Germinal center (tissue), 1 donor: Measurements from ENCODE around the gene CCDC170.

Experiments
- DNase-seq: peaks from one replicate; pipeline ENCODE4 v3.0.0; 2012; ENCODE audit warnings: mixed read lengths, low spot score

CCDC170 gene

GRCh38 chr6:151617539-151617938 is 123.7 kb downstream of the CCDC170 start:
- DNase-seq, result no peak

- DNase-seq, result no peak
These were observed 124.9 kb downstream of the CCDC170 start for GRCh38 chr6:151618717-151619116.

- no peak for DNase-seq
These were observed 126.4 kb downstream of the CCDC170 start for GRCh38 chr6:151620179-151620578.

GRCh38 chr6:151624071-151624470 is 130.3 kb downstream of the CCDC170 start:
- no peak for DNase-seq

GRCh38 chr6:151624481-151624880 is 130.7 kb downstream of the CCDC170 start:
- no peak for DNase-seq

GRCh38 chr6:151624900-151625536 is 131.2 kb downstream of the CCDC170 start:
- DNase-seq, result no peak

GRCh38 chr6:151627689-151628444 is 134.1 kb downstream of the CCDC170 start:
- DNase-seq, result no peak

GRCh38 chr6:151629791-151630190 is 136.0 kb downstream of the CCDC170 start:
- no peak for DNase-seq

GRCh38 chr6:151630387-151630786 is 136.6 kb downstream of the CCDC170 start:
- no peak for DNase-seq

- DNase-seq, result no peak
These were observed 137.3 kb downstream of the CCDC170 start for GRCh38 chr6:151630991-151631655.

- DNase-seq, result no peak
These were observed 138.7 kb downstream of the CCDC170 start for GRCh38 chr6:151632415-151632987.

- no peak for DNase-seq
These were observed 139.9 kb downstream of the CCDC170 start for GRCh38 chr6:151633526-151634335.

GRCh38 chr6:151634336-151634720 is 140.5 kb downstream of the CCDC170 start:
- no peak for DNase-seq

GRCh38 chr6:151635741-151636140 is 141.9 kb downstream of the CCDC170 start:
- no peak for DNase-seq

- no peak for DNase-seq
These were observed 144.0 kb downstream of the CCDC170 start for GRCh38 chr6:151637814-151638213.

GRCh38 chr6:151639750-151640149 is 145.9 kb downstream of the CCDC170 start:
- no peak for DNase-seq

GRCh38 chr6:151641028-151641427 is 147.2 kb downstream of the CCDC170 start:
- DNase-seq, result no peak

GRCh38 chr6:151647976-151648639 is 154.3 kb downstream of the CCDC170 start:
- no peak for DNase-seq

- no peak for DNase-seq
These were observed 156.0 kb downstream of the CCDC170 start for GRCh38 chr6:151649835-151650234.

GRCh38 chr6:151651639-151652038 is 157.8 kb downstream of the CCDC170 start:
- DNase-seq, result no peak

GRCh38 chr6:151652325-151652724 is 158.5 kb downstream of the CCDC170 start:
- no peak for DNase-seq
